ENCODE measurements around the gene SLC24A3.

DNA sequence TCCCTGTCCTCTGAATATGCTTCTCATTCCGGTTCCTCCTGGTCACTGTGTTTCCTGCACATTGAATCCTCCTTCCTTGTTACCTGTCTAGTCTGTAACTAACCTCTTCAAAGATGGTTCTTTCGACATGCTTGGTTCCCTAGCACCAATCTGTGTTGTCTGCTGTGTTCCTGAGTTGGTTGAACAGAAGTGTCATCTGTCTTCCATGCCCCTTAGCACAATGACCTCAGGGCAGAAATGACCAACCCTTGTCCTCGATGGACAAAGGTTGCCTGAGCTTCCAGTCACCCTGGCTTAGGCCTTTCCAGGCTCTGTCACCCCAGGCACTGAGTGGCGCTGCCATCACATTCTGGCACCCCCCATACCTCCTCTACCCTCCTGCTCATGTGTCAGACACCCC, 278.8 kb downstream of the SLC24A3 start:
- TF ChIP-seq CTCF (IDR thresholded peaks at IDR 0.05), result no peak
- TF ChIP-seq POLR2A (IDR thresholded peaks at IDR 0.05), result no peak
- TF ChIP-seq POLR2AphosphoS5 (IDR thresholded peaks at IDR 0.05), result no peak
- TF ChIP-seq EP300 (IDR thresholded peaks at IDR 0.05), result no peak

Measured in sigmoid colon (tissue), 4 donors.